Small intestine (tissue), 7 donors: ENCODE data around the gene SGSM1. TPM values are rescaled to one million over a fixed set of nuclear protein-coding genes. Genes with fewer than 3 reads are reported as not detected.
"Not testable (repeated sequence)": the region's sequence is repeated elsewhere in the genome, so short reads cannot be mapped to it uniquely, and the experiment has no call there.

Experiments
- DNase-seq, 2 donors: peaks; one replicate each; pipeline versions ENCODE4 v3.0.0 to v3.0.0-alpha.2; 2013
- FAIRE-seq: peaks from 2 replicates; lab custom pipeline; 2012; peaks lifted over from hg19 to GRCh38; lab: Jason Lieb, UNC
- H3K27ac ChIP-seq, 3 donors: one replicate each; pipeline ENCODE4 v1.5.1; 2013; ENCODE audit warnings: low read length in 2 of 3, mild to moderate bottlenecking in 2 of 3, control low read depth in 1 of 3, inconsistent platforms in 1 of 3, low read depth in 1 of 3, moderate library complexity in 1 of 3
- H3K27me3 ChIP-seq, 3 donors: one replicate each; pipeline ENCODE4 v1.6.1; 2013; ENCODE audit warnings: low read length in 3 of 3, inconsistent platforms in 1 of 3; ENCODE audit not compliant: control insufficient read depth in 3 of 3, insufficient read depth in 3 of 3
- H3K36me3 ChIP-seq, 3 donors: one replicate each; pipeline ENCODE4 v1.6.1; 2013; ENCODE audit warnings: low read length in 3 of 3, inconsistent platforms in 1 of 3, low read depth in 1 of 3, mild to moderate bottlenecking in 1 of 3, moderate library complexity in 1 of 3; ENCODE audit not compliant: control insufficient read depth in 3 of 3, insufficient read depth in 2 of 3
- H3K4me1 ChIP-seq, 3 donors: one replicate each; pipeline ENCODE4 v1.6.1; 2013; ENCODE audit warnings: low read length in 2 of 3, inconsistent platforms in 1 of 3, low read depth in 1 of 3, mild to moderate bottlenecking in 1 of 3, moderate library complexity in 1 of 3; ENCODE audit not compliant: control insufficient read depth in 3 of 3, insufficient read depth in 2 of 3
- H3K4me3 ChIP-seq, 3 donors: one replicate each; pipeline ENCODE4 v1.5.1; 2013; ENCODE audit warnings: low read length in 3 of 3, control low read depth in 1 of 3, inconsistent platforms in 1 of 3, low read depth in 1 of 3, mild to moderate bottlenecking in 1 of 3, moderate library complexity in 1 of 3
- H3K9me3 ChIP-seq, 2 donors: one replicate each; pipeline ENCODE4 v1.6.1; 2013; ENCODE audit warnings: low read depth in 1 of 2, low read length in 1 of 2; ENCODE audit not compliant: control insufficient read depth in 2 of 2, insufficient read depth in 1 of 2
- WGBS, 3 donors: extraction: QIAGEN DNeasy Blood & Tissue Kit; methylation state at CpG; one replicate each; pipeline ENCODE4 v1.1.7; 2013; 5-methylcytosine and 5-hydroxymethylcytosine counted together
- polyA plus RNA-seq, 4 donors: library from polyadenylated mRNA; stranded (reverse) in 3 of 4; unstranded in 1 of 4; fragments of 200-250 nt in 3 of 4; fragments of 120-200 nt in 1 of 4; gene quantifications; one replicate each; pipeline versions ENCODE4 v1.2.1 to v1.2.3, GENCODE V29; 2013
- donor health status: healthy with polysubstance abuse.
- donor health status: control.
- donor health status: control.
- donor health status: Bipolar disorder and iron deficiency.
- donor health status: healthy.

SGSM1 gene
- polyA plus RNA-seq, 4 donors: 0.27 to 11.0 (median 2.2) TPM; not detected in 1

DNA sequence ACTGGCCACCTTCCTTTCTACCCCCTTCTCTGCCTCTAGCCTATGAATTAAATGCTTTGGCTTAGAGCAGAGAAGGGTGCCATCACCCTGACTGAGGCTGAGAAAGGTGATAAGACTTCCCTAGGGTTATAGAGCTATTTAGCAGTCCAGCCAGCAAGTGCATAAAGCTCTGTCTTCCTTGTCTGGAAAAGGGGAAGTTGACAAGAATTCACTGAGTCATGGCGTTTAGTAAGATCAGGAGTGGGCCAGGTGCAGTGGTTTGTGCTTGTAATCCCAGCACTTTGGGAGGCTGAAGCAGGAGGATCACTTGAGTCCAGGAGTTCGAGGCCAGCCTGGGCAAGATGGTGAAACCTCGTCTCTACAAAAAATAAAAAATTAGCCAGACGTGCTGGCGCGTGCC is 77.4 kb downstream of the SGSM1 start:
- Histone ChIP-seq H3K27ac (no peak overlapping the region), H3K27me3 (no peaks in the 10 kb centered on the region), H3K9me3 (no peaks in the 10 kb centered on the region), H3K36me3 (peaks cover 0 to 18% (median 0%) of the 10 kb centered on the region in 3 donors), H3K4me1 (no peaks in the 10 kb centered on the region), H3K4me3 (no peak overlapping the region)
- WGBS, 3 donors: 87 to 89% (median 88%) methylated on average over 6 of the region's 6 CpGs
- FAIRE-seq (no peak), DNase-seq (no peak)

DNA sequence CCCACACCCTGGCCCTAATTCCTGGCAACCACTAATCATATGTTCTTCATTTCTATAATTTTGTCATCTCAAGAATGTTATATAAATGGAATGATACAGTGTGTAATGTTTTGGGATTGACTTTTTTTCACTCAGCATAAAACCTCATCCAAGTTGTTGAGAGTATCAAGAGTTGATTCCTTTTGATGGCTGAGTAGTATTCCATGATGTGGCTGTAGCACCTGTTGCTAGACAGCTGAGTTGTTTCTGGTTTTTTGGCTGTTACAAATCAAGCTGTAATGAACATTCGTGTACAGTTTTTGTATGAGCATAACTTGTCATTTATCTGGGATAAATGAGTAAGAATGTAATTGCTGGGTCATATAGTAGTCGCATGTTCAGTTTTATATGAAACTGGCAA is 81.2 kb downstream of the SGSM1 start:
- no peak overlapping the region for H3K27ac ChIP-seq
- no peaks in the 10 kb centered on the region for H3K9me3 ChIP-seq
- H3K27me3 ChIP-seq: no peaks in the 10 kb centered on the region
- FAIRE-seq (no peak), DNase-seq (no peak)
- no peak overlapping the region for H3K4me3 ChIP-seq
- H3K36me3 ChIP-seq: peaks cover 0 to 23% (median 0%) of the 10 kb centered on the region in 3 donors
- WGBS, 3 donors: 60 to 76% (median 75%) methylated on average over 2 of the region's 2 CpGs
- no peaks in the 10 kb centered on the region for H3K4me1 ChIP-seq

DNA sequence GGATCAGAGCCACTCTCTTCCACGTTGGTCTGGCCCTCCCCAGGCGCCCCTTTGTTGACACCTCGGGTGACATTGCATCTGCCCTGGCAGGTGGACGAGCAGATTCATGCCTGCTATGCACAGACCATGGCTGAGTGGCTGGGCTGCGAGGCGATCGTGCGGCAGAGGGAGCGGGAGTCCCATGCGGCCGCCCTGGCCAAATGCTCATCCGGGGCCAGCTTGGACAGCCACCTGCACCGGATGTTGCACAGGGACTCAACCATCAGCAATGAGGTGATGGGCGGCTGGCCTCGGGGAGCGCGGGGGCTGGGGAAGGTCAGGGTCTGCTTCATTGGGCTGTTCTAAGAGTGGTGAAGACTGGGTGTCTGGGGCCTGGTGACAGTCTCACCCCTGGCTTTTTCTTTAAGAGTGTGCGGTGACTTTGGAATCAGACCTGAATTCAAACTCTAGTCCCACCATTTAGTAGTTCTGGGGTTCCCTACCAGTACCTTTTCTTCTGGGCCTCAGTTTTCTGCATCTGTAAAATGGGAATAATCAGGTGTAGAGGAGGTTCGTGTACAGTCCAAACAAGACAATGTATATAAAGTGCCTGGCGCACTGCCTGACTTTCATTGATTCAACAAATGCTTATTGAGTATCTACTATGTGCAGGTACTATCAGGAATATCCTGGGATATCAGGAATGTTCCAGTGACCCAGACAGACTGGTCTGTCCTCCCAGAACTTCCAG is 87.5 kb downstream of the SGSM1 start:
- 87 to 90% (median 88%) methylated on average over 20 of the region's 20 CpGs for WGBS, 3 donors

DNA sequence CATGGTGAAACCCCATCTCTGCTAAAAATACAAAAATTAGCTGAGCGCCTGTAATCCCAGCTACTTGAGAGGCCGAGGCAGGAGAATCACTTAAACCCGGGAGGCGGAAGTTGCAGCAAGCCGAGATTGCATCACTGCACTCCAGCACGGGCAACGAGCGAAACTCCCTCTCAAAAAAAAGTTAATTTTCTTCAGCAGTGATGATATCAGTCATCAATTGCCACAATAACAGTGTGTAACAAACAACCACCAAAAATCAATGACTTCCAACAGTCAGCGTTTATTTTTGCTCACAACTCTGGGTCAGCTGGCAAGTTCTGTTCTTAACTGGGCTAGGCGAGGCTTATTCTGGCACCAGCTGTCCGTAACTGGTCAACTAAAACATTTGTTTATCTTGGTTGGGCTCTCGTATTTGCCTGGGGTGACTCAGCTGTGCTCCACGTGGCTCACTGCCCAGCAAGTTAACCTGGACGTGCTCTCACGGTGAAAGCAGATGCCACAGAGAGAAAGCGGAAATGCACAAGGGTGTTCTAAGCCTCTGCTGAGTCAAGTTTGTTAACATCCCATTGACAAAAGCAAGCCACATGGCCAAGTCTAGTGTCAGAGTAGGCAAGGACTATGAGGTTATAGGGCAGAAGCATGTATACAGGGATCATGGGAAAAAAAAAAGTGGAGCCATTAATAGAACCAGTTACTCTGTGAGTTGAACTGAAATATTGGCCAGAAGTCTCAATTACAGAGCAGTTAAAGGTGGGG is 88.4 kb downstream of the SGSM1 start:
- WGBS, 3 donors: 6 to 33% (median 24%) methylated on average over 16 of the region's 16 CpGs

More for the DNA sequence above, 87.5 kb downstream of the SGSM1 start:
- H3K27ac ChIP-seq: peak overlapping the region in 1 of 3 donors; percentile 83
- H3K27me3 ChIP-seq: no peaks in the 10 kb centered on the region
- H3K4me3 ChIP-seq: no peak overlapping the region
- H3K4me1 ChIP-seq: no peaks in the 10 kb centered on the region
- no peaks in the 10 kb centered on the region for H3K9me3 ChIP-seq
- no peak for FAIRE-seq
- H3K36me3 ChIP-seq: peaks cover 0 to 30% (median 0%) of the 10 kb centered on the region in 3 donors
- DNase-seq: no peak

DNA sequence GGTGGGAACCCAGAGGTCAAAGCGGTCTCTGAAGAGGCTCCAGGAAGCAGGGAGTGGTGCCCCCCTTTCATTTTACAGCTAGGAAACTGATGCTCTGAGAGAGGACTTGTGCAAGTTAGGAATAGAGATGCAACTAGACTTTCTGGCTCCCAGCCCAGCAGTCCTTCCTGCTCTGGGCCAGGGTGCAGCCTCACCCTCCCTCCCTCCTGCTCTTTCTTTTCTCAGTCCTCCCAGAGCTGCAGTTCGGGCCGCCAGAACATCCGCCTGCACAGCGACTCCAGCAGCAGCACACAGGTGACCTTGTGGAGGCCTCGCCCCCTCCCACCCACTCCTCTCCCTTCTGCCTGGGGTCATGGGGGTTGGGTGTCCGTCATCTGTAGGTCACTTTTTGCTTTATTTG is 89.0 kb downstream of the SGSM1 start:
- Histone ChIP-seq H3K27me3 (no peaks in the 10 kb centered on the region), H3K36me3 (peaks cover 0 to 31% (median 0%) of the 10 kb centered on the region in 3 donors), H3K9me3 (no peaks in the 10 kb centered on the region), H3K27ac (peak overlapping the region; percentile 2 to 83 (median 42)), H3K4me1 (no peaks in the 10 kb centered on the region), H3K4me3 (no peak overlapping the region)
- FAIRE-seq (no peak), DNase-seq (peak; percentile 15 to 80)
- 8 to 31% (median 12%) methylated on average over 7 of the region's 7 CpGs for WGBS, 3 donors

More for the DNA sequence above, 88.4 kb downstream of the SGSM1 start:
- Histone ChIP-seq H3K27me3 (no peaks in the 10 kb centered on the region), H3K27ac (peak overlapping the region; percentile 2 to 83 (median 42)), H3K4me3 (no peak overlapping the region), H3K36me3 (peaks cover 0 to 31% (median 0%) of the 10 kb centered on the region in 3 donors), H3K9me3 (no peaks in the 10 kb centered on the region), H3K4me1 (no peaks in the 10 kb centered on the region)
- DNase-seq: peak; percentile 48 to 89
- FAIRE-seq: no peak

DNA sequence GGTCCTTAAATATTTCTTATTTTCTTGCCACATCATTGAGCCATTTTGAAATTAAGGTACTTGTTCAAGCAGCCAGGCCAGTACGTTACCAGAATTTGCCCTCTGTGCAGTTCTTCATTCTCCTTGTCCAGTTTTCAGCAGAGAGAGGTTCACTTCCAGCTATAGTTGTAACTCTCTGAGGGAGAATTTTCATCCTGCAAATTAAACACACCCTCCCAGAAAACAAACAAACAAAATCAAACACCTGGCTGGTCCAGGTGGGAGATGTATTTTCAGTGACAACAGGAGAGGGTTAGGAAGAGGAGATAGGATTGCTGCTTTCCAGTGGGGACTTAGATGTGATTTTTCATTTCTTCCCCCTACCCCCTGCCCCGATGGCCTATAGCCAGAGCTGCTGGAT is 95.4 kb downstream of the SGSM1 start:
- 65 to 81% (median 78%) methylated on average over 2 of the region's 2 CpGs for WGBS, 3 donors

DNA sequence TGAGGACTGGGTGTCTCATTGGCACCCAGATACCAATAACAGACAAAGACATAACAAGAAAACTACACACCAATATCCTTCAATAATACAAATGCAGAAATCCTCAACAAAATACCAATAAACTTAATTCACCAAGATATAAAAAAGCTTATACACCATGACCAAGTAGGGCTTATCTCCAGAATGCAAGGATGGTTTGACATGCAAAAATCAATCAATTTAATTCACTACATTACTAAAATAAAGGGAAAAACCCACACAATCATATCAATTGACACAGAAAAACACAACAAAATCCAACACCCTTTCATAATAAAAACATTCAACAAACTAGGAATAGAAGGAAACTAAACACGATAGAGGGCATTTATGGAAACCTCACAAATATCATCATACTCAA is 99.9 kb downstream of the SGSM1 start:
- Histone ChIP-seq H3K9me3 (peaks cover 0 to 19% of the 10 kb centered on the region in 2 donors), H3K27me3 (no peaks in the 10 kb centered on the region), H3K4me1 (no peaks in the 10 kb centered on the region), H3K27ac (no peak overlapping the region), H3K4me3 (no peak overlapping the region), H3K36me3 (peaks cover 0 to 13% (median 0%) of the 10 kb centered on the region in 3 donors)
- FAIRE-seq: no peak
- WGBS, 3 donors: 83 to 100% (median 97%) methylated on average over 1 of the region's 1 CpG
- no peak for DNase-seq

More for the DNA sequence above, 95.4 kb downstream of the SGSM1 start:
- Histone ChIP-seq H3K9me3 (peaks cover 0 to 14% of the 10 kb centered on the region in 2 donors), H3K27me3 (no peaks in the 10 kb centered on the region), H3K4me3 (no peak overlapping the region), H3K36me3 (peaks cover 0 to 23% (median 0%) of the 10 kb centered on the region in 3 donors), H3K4me1 (no peaks in the 10 kb centered on the region), H3K27ac (no peak overlapping the region)
- no peak for FAIRE-seq
- peak in 1 of 2 donors; percentile 5 for DNase-seq

DNA sequence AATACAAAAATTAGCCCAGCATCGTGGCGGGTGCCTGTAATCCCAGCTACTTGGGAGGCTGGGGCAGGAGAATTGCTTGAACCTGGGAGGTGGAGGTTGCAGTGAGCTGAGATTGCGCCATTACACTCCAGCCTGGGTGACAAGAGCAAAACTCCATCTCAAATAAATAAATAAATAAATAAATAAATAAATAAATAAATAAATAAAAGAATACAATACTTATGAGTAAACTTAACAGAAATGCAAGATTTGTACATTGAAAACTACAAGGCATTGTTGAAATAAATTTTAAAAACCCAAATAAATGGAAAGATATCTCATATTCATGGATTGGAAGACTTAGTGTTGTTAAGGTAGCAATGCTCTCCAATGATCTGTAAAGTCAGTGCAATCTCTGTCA is 101.1 kb downstream of the SGSM1 start:
- not testable (repeated sequence) for H3K27me3 ChIP-seq, FAIRE-seq, H3K27ac ChIP-seq, H3K4me3 ChIP-seq, DNase-seq, H3K4me1 ChIP-seq
- WGBS, 3 donors: 92 to 97% (median 94%) methylated on average over 3 of the region's 3 CpGs
- Histone ChIP-seq H3K36me3 (peaks cover 0 to 13% (median 0%) of the 10 kb centered on the region in 3 donors), H3K9me3 (peaks cover 0 to 19% of the 10 kb centered on the region in 2 donors)
